Measurements from ENCODE around the gene SLC26A1.

DNA sequence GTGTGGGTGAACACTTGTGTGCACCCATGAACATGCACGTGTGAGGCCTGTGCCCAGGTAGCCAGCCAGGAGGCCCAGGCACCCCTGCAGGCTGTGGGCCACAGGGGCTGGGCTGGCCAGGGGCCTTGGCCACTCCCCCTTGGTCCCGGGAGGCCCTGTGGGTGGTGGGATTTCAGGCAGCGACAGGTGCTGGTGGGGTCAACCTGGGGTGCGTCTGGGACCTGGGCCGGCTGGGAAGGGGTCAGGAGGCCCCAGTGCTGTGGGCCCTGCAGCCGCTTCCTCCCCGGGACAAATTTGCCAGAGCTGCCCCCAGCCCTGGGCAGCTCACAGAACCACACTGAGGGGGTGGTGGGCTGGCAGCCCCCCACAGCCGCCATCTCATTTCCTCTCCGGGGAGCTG is 26.1 kb upstream of the SLC26A1 start:
- TF ChIP-seq POLR2A (IDR thresholded peaks at IDR 0.05): no peak
- TF ChIP-seq, protein P1, sequence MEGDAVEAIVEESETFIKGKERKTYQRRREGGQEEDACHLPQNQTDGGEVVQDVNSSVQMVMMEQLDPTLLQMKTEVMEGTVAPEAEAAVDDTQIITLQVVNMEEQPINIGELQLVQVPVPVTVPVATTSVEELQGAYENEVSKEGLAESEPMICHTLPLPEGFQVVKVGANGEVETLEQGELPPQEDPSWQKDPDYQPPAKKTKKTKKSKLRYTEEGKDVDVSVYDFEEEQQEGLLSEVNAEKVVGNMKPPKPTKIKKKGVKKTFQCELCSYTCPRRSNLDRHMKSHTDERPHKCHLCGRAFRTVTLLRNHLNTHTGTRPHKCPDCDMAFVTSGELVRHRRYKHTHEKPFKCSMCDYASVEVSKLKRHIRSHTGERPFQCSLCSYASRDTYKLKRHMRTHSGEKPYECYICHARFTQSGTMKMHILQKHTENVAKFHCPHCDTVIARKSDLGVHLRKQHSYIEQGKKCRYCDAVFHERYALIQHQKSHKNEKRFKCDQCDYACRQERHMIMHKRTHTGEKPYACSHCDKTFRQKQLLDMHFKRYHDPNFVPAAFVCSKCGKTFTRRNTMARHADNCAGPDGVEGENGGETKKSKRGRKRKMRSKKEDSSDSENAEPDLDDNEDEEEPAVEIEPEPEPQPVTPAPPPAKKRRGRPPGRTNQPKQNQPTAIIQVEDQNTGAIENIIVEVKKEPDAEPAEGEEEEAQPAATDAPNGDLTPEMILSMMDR (IDR thresholded peaks at IDR 0.05): no peak
